Spleen (tissue), 11 donors: ENCODE results near the gene KDM8. TPM values are rescaled to one million over a fixed set of nuclear protein-coding genes. Genes with fewer than 3 reads are reported as not detected.

Source experiments
- DNase-seq: peaks from one replicate; pipeline ENCODE4 v3.0.0-alpha.2; 2020
- H3K27ac ChIP-seq, 8 donors: fragments of 200-600 bp; sonication (generic) in 7 of 8; 1 replicate in 4 of 8; 2 replicates in 4 of 8; pipeline versions ENCODE4 v1.5.0 to v1.8.0; 2016 to 2021; ENCODE audit warnings: inconsistent platforms in 4 of 8, mild to moderate bottlenecking in 4 of 8, moderate library complexity in 1 of 8
- H3K27me3 ChIP-seq, 7 donors: fragments of 200-600 bp; sonication (generic) in 6 of 7; replicated peaks in 1 of 7; 1 replicate in 4 of 7; 2 replicates in 3 of 7; pipeline versions ENCODE4 v1.5.0 to v1.8.0; 2016 to 2021; ENCODE audit warnings: inconsistent platforms in 3 of 7, mild to moderate bottlenecking in 1 of 7
- H3K36me3 ChIP-seq, 6 donors: fragments of 200-600 bp; sonication (generic) in 5 of 6; 1 replicate in 4 of 6; 2 replicates in 2 of 6; pipeline versions ENCODE4 v1.5.0 to v1.8.0; 2016 to 2021; ENCODE audit warnings: inconsistent platforms in 2 of 6
- H3K4me1 ChIP-seq, 6 donors: fragments of 200-600 bp; sonication (generic) in 5 of 6; 1 replicate in 3 of 6; 2 replicates in 3 of 6; pipeline versions ENCODE4 v1.5.0 to v1.8.0; 2016 to 2021; ENCODE audit warnings: inconsistent platforms in 3 of 6
- H3K4me3 ChIP-seq, 8 donors: fragments of 200-600 bp; sonication (generic) in 7 of 8; 1 replicate in 4 of 8; 2 replicates in 4 of 8; pipeline versions ENCODE4 v1.5.0 to v1.8.0; 2016 to 2021; ENCODE audit warnings: inconsistent platforms in 4 of 8, mild to moderate bottlenecking in 4 of 8, moderate library complexity in 2 of 8
- H3K9me3 ChIP-seq, 8 donors: fragments of 200-600 bp; sonication (generic) in 7 of 8; 1 replicate in 4 of 8; 2 replicates in 4 of 8; pipeline versions ENCODE4 v1.5.0 to v1.8.0; 2016 to 2021; ENCODE audit warnings: inconsistent platforms in 4 of 8
- CTCF ChIP-seq, 11 experiments: fragments of 200-600 bp in 7 of 11; fragments of 450-650 bp in 4 of 11; sonication (generic) in 4 of 11; IDR thresholded peaks in 8 of 11; conservative IDR thresholded peaks in 3 of 11; 1 replicate in 7 of 11; 2 replicates in 4 of 11; pipeline versions ENCODE4 v1.4.0 to v1.8.0; 2016 to 2021; ENCODE audit warnings: antibody characterized with exemption in 11 of 11, inconsistent platforms in 4 of 11, mild to moderate bottlenecking in 1 of 11
- POLR2A ChIP-seq, 3 donors: fragments of 450-650 bp; IDR thresholded peaks; one replicate each; pipeline ENCODE4 v1.5.1; 2017; ENCODE audit warnings: antibody characterized with exemption in 3 of 3, mild to moderate bottlenecking in 1 of 3
- POLR2AphosphoS5 ChIP-seq, 3 donors: sonication (generic); formaldehyde crosslinking; IDR thresholded peaks; one replicate each; pipeline ENCODE4 v1.5.1; 2017; ENCODE audit warnings: antibody characterized with exemption in 3 of 3
- WGBS, 5 donors: extraction: QIAGEN DNeasy Blood & Tissue Kit in 3 of 5; methylation state at CpG; one replicate each; pipeline versions ENCODE4 v1.1.5 to v1.1.7; 2013 to 2018; 5-methylcytosine and 5-hydroxymethylcytosine counted together
- intact Hi-C: fragments of 100-400 bp; cut with DNase I; formaldehyde crosslinking; loops from one replicate; pipeline ENCODE4 v1.15.0; 2023; ENCODE audit warnings: low total_unique reads
- polyA plus RNA-seq, 3 donors: library from polyadenylated mRNA; stranded (reverse); fragments of 200-250 nt; gene quantifications; one replicate each; pipeline ENCODE4 v1.2.1, GENCODE V29; 2013
- total RNA-seq, 7 donors: library from RNA; depleted of rRNA in 3 of 7; stranded (reverse); fragments of >200 nt in 3 of 7; fragmentation: NEBNext Ultra II Directional in 4 of 7; extraction: Animal tissue kit (Norgen Biotek cat#: 25700) in 4 of 7; gene quantifications; one replicate each; pipeline versions ENCODE4 v1.1.0 to v1.2.1, GENCODE V29; 2016 to 2021
- donor health status: healthy with polysubstance abuse.
- donor health status: DM: no; HTN: no; CAD: no; lungs with moderate emphysema.
- donor health status: DM: no; HTN: no; CAD: no.
- donor health status: Bipolar disorder and iron deficiency.
- donor health status: healthy.
- donor health status: DM: no; HTN: no; CAD: no.
- donor health status: DM: yes; HTN: yes; CAD: no.

Gene KDM8
- total and polyA plus RNA-seq, 10 donors, result 5.2 to 14.7 (median 9.6) TPM

GRCh38 chr16:27231692-27232060 is 28.4 kb downstream of the KDM8 start:
- 55 to 74% (median 73%) methylated on average over 5 to 8 of the region's 8 CpGs for WGBS, 5 donors
- intact Hi-C loops, result loop anchor here (10.0 kb wide), 2 partner anchors 57 to 223 kb away; no protein-coding TSS in a partner anchor

DNA sequence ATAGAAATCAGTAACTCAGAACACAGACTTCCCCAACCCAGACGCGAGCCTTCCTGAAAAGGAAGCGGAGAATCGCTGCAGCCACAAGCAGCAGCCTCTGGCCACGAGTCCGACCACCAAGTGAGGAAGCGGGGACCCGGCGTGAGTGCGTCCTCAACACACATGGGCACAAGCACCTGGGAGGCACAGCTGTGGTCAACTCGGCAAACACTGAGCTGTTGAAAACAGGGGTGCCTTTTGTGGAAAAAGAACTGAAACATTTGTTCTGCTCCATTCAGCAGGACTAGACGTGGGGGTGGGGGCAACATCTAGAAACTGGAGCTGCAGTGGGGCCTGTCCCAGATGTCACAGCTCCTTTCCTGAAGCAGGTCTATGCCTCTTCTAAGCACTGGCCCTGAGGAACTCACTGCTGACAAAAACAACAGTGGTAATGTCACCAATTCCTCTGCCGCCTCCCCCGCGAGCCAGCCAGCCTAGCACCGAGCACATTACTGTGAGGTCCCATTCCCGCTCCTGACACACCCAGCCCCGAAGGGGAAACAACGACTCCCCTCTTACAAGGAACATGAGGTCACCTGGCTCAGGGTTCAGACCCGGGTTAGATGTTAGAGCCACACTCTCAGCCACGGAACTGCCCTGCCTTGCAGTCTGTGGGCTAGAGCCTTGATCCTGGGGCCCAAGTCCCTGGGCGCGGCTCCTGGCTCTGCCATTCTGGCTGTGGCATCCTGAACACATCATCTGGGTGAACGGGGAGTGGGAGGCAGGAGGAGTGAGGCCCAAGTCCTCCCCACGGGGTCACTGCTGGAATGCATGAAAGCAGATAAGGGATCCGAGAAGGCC is 29.0 kb downstream of the KDM8 start:
- intact Hi-C loops, result loop anchor here (10.0 kb wide), 2 partner anchors 57 to 223 kb away; no protein-coding TSS in a partner anchor

More at GRCh38 chr16:27231692-27232060, 28.4 kb downstream of the KDM8 start:
- Histone ChIP-seq H3K27me3 (no peaks in the 10 kb centered on the region), H3K4me3 (peak overlapping the region in 1 of 8 donors; percentile 12), H3K9me3 (no peaks in the 10 kb centered on the region), H3K4me1 (peaks cover 56 to 98% (median 79%) of the 10 kb centered on the region in 6 donors), H3K27ac (peak overlapping the region; percentile 15 to 94 (median 76)), H3K36me3 (peaks cover 0 to 54% (median 10%) of the 10 kb centered on the region in 6 donors)
- TF ChIP-seq POLR2A (IDR thresholded peaks at IDR 0.05) (no peak), POLR2AphosphoS5 (IDR thresholded peaks at IDR 0.05) (no peak), CTCF (IDR thresholded peaks at IDR 0.05 in 8 of 11, conservative IDR thresholded peaks at IDR 0.05 in 3 of 11) (no peak)
- DNase-seq, result no peak

DNA sequence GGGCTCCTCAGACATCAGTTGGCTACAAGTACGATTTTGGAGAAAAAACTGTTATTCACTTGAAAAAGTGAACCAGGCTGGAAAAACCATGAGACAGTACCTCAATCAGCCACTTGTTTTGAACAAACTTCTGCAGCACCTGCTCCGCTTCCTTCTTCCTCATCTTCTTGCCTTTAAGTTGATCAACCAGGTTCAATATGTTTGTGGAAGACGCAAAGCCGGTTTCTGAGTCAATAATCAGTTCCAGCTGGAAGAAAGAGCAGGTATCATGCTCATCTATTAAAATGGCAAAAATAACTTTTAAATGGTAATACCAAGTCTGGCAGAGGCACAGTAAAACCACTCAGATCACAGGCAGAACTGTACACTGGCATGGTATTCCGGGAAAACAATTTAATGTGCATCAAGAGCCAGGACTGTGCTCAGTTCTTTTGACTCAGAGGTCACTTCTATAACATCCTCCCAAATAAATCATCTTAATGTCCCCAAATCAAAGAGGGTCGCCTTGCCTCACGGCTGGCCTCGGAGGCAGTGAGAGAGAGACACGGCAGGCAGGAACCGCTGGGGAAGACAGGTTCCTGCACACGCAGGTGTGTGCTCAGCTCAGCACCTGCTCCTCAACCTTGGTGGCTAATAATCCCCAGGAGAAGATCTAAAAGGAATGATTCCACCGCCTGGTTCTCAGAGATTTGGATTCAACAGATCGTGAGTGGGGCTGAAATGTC is 29.7 kb downstream of the KDM8 start:
- H3K27ac ChIP-seq, result peak overlapping the region; percentile 15 to 94 (median 76)
- TF ChIP-seq CTCF (IDR thresholded peaks at IDR 0.05 in 8 of 11, conservative IDR thresholded peaks at IDR 0.05 in 3 of 11) (no peak), POLR2AphosphoS5 (IDR thresholded peaks at IDR 0.05) (no peak), POLR2A (IDR thresholded peaks at IDR 0.05) (no peak)
- intact Hi-C loops, result loop anchor here (10.0 kb wide), 2 partner anchors 58 to 222 kb away; no protein-coding TSS in a partner anchor

More for the DNA sequence above, 29.0 kb downstream of the KDM8 start:
- WGBS, 5 donors, result 38 to 64% (median 53%) methylated on average over 24 to 26 of the region's 26 CpGs
- H3K4me3 ChIP-seq, result peak overlapping the region in 1 of 8 donors; percentile 12
- peaks cover 62 to 98% (median 84%) of the 10 kb centered on the region in 6 donors for H3K4me1 ChIP-seq
- TF ChIP-seq POLR2AphosphoS5 (IDR thresholded peaks at IDR 0.05) (peak; percentile 79 to 86 (median 82)), CTCF (IDR thresholded peaks at IDR 0.05 in 8 of 11, conservative IDR thresholded peaks at IDR 0.05 in 3 of 11) (no peak)
- no peaks in the 10 kb centered on the region for H3K27me3 ChIP-seq
- H3K27ac ChIP-seq, result peak overlapping the region; percentile 15 to 94 (median 76)
- DNase-seq, result peak; percentile 87
- peaks cover 0 to 48% (median 10%) of the 10 kb centered on the region in 6 donors for H3K36me3 ChIP-seq
- H3K9me3 ChIP-seq, result no peaks in the 10 kb centered on the region

More for the DNA sequence above, 29.7 kb downstream of the KDM8 start:
- Histone ChIP-seq H3K4me1 (peaks cover 70 to 98% (median 92%) of the 10 kb centered on the region in 6 donors), H3K36me3 (peaks cover 0 to 47% (median 10%) of the 10 kb centered on the region in 6 donors), H3K4me3 (no peak overlapping the region), H3K27me3 (no peaks in the 10 kb centered on the region), H3K9me3 (no peaks in the 10 kb centered on the region)
- WGBS, 5 donors, result 66 to 87% (median 81%) methylated on average over 13 of the region's 13 CpGs
- peak; percentile 60 for DNase-seq
